ENCODE results near the gene OTUB1. TPM values are rescaled to one million over a fixed set of nuclear protein-coding genes. Genes with fewer than 3 reads are reported as not detected.

Gene OTUB1
- total RNA-seq, 2 donors from 2014 or later: 37.7 to 85.6 TPM

DNA sequence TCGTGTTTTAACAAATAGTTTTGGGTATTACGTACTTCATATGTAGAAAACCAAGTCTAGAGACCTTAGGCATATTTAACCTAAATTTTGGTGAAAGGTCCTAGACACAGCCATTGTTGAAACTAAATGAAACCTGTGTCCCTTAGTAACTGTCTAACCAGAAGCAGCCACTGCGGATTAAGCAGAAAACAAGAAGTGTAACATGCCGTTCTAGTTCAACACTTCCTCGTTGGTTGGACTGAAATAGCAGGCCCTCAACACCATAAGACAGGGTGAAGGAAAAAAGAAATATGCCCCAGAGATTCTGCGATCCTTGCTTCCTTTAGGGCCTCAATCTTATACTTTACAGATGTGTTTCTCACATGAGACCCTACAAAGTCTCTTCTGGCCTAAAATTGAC, 45.5 kb upstream of the OTUB1 start:
- Histone ChIP-seq H3K4me3 (no peak overlapping the region), H3K9me3 (no peaks in the 10 kb centered on the region), H3K36me3 (no peaks in the 10 kb centered on the region), H3K27me3 (replicated peaks; ENCODE audit: insufficient read depth) (no peaks in the 10 kb centered on the region), H3K27ac (no peak overlapping the region), H3K4me1 (ENCODE audit: control insufficient read depth in 1 of 2, low read depth in 2 of 2) (peaks cover 7 to 31% of the 10 kb centered on the region in 2 donors)
- ATAC-seq (ENCODE audit: insufficient number of reproducible peaks, low FRiP score, low read depth) (no peak), DNase-seq (ENCODE audit: low spot score) (no peak)
- TF ChIP-seq, protein P1, sequence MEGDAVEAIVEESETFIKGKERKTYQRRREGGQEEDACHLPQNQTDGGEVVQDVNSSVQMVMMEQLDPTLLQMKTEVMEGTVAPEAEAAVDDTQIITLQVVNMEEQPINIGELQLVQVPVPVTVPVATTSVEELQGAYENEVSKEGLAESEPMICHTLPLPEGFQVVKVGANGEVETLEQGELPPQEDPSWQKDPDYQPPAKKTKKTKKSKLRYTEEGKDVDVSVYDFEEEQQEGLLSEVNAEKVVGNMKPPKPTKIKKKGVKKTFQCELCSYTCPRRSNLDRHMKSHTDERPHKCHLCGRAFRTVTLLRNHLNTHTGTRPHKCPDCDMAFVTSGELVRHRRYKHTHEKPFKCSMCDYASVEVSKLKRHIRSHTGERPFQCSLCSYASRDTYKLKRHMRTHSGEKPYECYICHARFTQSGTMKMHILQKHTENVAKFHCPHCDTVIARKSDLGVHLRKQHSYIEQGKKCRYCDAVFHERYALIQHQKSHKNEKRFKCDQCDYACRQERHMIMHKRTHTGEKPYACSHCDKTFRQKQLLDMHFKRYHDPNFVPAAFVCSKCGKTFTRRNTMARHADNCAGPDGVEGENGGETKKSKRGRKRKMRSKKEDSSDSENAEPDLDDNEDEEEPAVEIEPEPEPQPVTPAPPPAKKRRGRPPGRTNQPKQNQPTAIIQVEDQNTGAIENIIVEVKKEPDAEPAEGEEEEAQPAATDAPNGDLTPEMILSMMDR (IDR thresholded peaks at IDR 0.05): no peak

GRCh38 chr11:63941901-63942300, 44.3 kb upstream of the OTUB1 start:
- ATAC-seq (ENCODE audit: insufficient number of reproducible peaks, low FRiP score, low read depth): no peak
- H3K27me3 ChIP-seq (replicated peaks; ENCODE audit: insufficient read depth): no peaks in the 10 kb centered on the region

DNA sequence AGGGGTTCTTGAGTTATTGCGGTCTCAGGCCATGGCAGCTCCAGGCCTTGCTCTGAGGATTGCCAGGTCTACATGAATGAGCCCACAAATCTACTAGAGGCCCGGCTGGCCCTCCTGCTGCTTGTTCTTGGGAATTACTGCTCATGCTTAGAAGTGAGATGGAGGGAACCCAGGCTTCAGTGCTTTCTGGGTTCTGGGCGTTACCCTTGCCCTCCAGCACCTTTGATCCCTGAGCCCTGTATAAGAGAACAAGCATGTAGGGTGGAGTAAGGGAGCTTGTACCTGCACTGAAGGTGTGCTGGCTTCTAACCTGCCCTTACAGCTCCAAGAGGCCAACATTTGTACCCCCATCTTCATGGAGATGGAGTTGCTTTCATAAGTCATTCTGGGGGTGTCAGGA, 43.4 kb upstream of the OTUB1 start:
- no peak overlapping the region for H3K4me3 ChIP-seq
- H3K36me3 ChIP-seq: no peaks in the 10 kb centered on the region
- H3K27ac ChIP-seq: no peak overlapping the region
- TF ChIP-seq, protein P1 (IDR thresholded peaks at IDR 0.05): no peak
- H3K27me3 ChIP-seq (replicated peaks; ENCODE audit: insufficient read depth): no peaks in the 10 kb centered on the region
- ATAC-seq (ENCODE audit: insufficient number of reproducible peaks, low FRiP score, low read depth) (no peak), DNase-seq (ENCODE audit: low spot score) (no peak)
- no peaks in the 10 kb centered on the region for H3K9me3 ChIP-seq
- H3K4me1 ChIP-seq (ENCODE audit: control insufficient read depth in 1 of 2, low read depth in 2 of 2): peaks cover 7 to 35% of the 10 kb centered on the region in 2 donors

More at GRCh38 chr11:63941901-63942300, 44.3 kb upstream of the OTUB1 start:
- H3K4me1 ChIP-seq (ENCODE audit: control insufficient read depth in 1 of 2, low read depth in 2 of 2): peaks cover 7 to 35% of the 10 kb centered on the region in 2 donors
- H3K27ac ChIP-seq: no peak overlapping the region
- no peaks in the 10 kb centered on the region for H3K36me3 ChIP-seq
- no peak for DNase-seq (ENCODE audit: low spot score)
- H3K4me3 ChIP-seq: no peak overlapping the region
- TF ChIP-seq, protein P1 (IDR thresholded peaks at IDR 0.05): no peak
- no peaks in the 10 kb centered on the region for H3K9me3 ChIP-seq

DNA sequence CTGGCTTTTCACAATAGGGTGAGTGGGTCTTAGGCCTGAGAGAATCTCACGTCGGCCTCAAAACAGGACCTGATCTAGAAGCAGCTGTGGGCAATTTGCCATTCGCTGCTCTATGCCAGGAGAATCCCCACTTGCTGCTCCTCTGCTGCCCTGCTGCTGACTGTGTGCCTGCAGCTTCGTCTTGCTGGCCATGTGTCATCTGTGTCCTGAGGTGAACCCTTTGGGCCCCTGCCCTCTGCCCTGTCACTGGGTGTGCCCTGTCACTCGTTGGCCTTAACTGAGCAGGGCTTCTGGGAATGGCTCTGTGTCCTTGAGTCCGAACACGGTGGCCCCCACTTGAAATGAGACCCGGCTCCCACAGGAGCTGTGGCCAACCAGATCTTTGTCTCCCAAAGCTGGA, 41.3 kb upstream of the OTUB1 start:
- TF ChIP-seq, protein P1 (IDR thresholded peaks at IDR 0.05): no peak
- Histone ChIP-seq H3K36me3 (no peaks in the 10 kb centered on the region), H3K9me3 (no peaks in the 10 kb centered on the region), H3K4me3 (no peak overlapping the region), H3K27me3 (replicated peaks; ENCODE audit: insufficient read depth) (no peaks in the 10 kb centered on the region), H3K27ac (peak overlapping the region; percentile 63 to 76), H3K4me1 (ENCODE audit: control insufficient read depth in 1 of 2, low read depth in 2 of 2) (peaks cover 4 to 27% of the 10 kb centered on the region in 2 donors)
- DNase-seq (ENCODE audit: low spot score) (peak; percentile 12), ATAC-seq (ENCODE audit: insufficient number of reproducible peaks, low FRiP score, low read depth) (no peak)

GRCh38 chr11:63945477-63946163, 40.6 kb upstream of the OTUB1 start:
- Histone ChIP-seq H3K4me3 (peak overlapping the region; percentile 39), H3K27me3 (replicated peaks; ENCODE audit: insufficient read depth) (no peaks in the 10 kb centered on the region), H3K9me3 (no peaks in the 10 kb centered on the region), H3K36me3 (no peaks in the 10 kb centered on the region), H3K27ac (peak overlapping the region; percentile 63 to 76), H3K4me1 (ENCODE audit: control insufficient read depth in 1 of 2, low read depth in 2 of 2) (peaks cover 0 to 21% of the 10 kb centered on the region in 2 donors)
- ATAC-seq (ENCODE audit: insufficient number of reproducible peaks, low FRiP score, low read depth): peak; percentile 68
- TF ChIP-seq, protein P1 (IDR thresholded peaks at IDR 0.05): peak; percentile 88
- peak; percentile 44 for DNase-seq (ENCODE audit: low spot score)

All from thoracic aorta (tissue), 2 donors.